Measurements from ENCODE around the gene HELZ.
A peak's percentile ranks its signal among the peaks of the same experiment; 100 is the strongest.
"Not testable (repeated sequence)": the region's sequence is repeated elsewhere in the genome, so short reads cannot be mapped to it uniquely, and the experiment has no call there.

The HELZ gene

GRCh38 chr17:67266496-67266895 is 21.5 kb upstream of the HELZ start:
- no peak for DNase-seq

- DNase-seq: no peak
Measured at GRCh38 chr17:67265436-67266019, 20.5 kb upstream of the HELZ start.

- DNase-seq: no peak
Measured at GRCh38 chr17:67262435-67263117, 17.6 kb upstream of the HELZ start.

- DNase-seq: no peak
Measured at GRCh38 chr17:67260170-67260987, 15.4 kb upstream of the HELZ start.

GRCh38 chr17:67258821-67259468 is 13.9 kb upstream of the HELZ start:
- peak; percentile 10 for DNase-seq

GRCh38 chr17:67256075-67256732 is 11.2 kb upstream of the HELZ start:
- DNase-seq: no peak

- DNase-seq: no peak
Measured at GRCh38 chr17:67253384-67253783, 8.4 kb upstream of the HELZ start.

- DNase-seq: not testable (repeated sequence)
Measured at GRCh38 chr17:67251586-67251985, 6.6 kb upstream of the HELZ start.

- no peak for DNase-seq
Measured at GRCh38 chr17:67248291-67248690, 3.3 kb upstream of the HELZ start.

GRCh38 chr17:67247416-67247900 is 2.5 kb upstream of the HELZ start:
- DNase-seq: no peak

- peak; percentile 14 for DNase-seq
Measured at GRCh38 chr17:67246653-67247415, 1.8 kb upstream of the HELZ start.

- DNase-seq: no peak
Measured at GRCh38 chr17:67246403-67246652, 1.3 kb upstream of the HELZ start.

- DNase-seq: peak; percentile 46
Measured at GRCh38 chr17:67245694-67246402, 852 bp upstream of the HELZ start.

- peak; percentile 14 for DNase-seq
Measured at GRCh38 chr17:67244431-67245072, 444 bp downstream of the HELZ start.

- no peak for DNase-seq
Measured at GRCh38 chr17:67243284-67243683, 1.7 kb downstream of the HELZ start.

- DNase-seq: no peak
Measured at GRCh38 chr17:67241719-67242341, 3.2 kb downstream of the HELZ start.

GRCh38 chr17:67239597-67239996 is 5.4 kb downstream of the HELZ start:
- no peak for DNase-seq

- DNase-seq: no peak
Measured at GRCh38 chr17:67238991-67239390, 6.0 kb downstream of the HELZ start.

GRCh38 chr17:67232441-67232840 is 12.6 kb downstream of the HELZ start:
- no peak for DNase-seq

GRCh38 chr17:67229109-67229955 is 15.7 kb downstream of the HELZ start:
- DNase-seq: no peak

Measured in stimulated activated CD4-positive, alpha-beta T cell treated with anti-CD3 and anti-CD28 coated beads, Interleukin-1b, Interleukin-23, amount 100 ng/mL, for 48 hours (primary cell).